ENCODE measurements around the gene C12orf56. TPM values are rescaled to one million over a fixed set of nuclear protein-coding genes. Genes with fewer than 3 reads are reported as not detected.

C12orf56 gene
- total and polyA plus RNA-seq, 9 of the 15 experiments (the other 6 are each of a cell fraction or from before 2014, with no cell fraction given), result 0.40 to 4.8 (median 1.2) TPM

- peak; percentile 17; the same call in 1 of the 2 replicates for TF ChIP-seq ZFP91 (CRISPR knock-in tag; IDR thresholded peaks at IDR 0.05)
- peak; percentile 71; the same call in 1 of the 2 replicates for TF ChIP-seq GABPB1 (CRISPR knock-in tag; IDR thresholded peaks at IDR 0.05)
- peak; percentile 32; the same call in 1 of the 2 replicates for TF ChIP-seq PML (IDR thresholded peaks at IDR 0.05; ENCODE audit: low read length)
- TF ChIP-seq HES1 (IDR thresholded peaks at IDR 0.05; ENCODE audit: low read depth), result no peak
- TF ChIP-seq ETV1 (tag; conservative IDR thresholded peaks at IDR 0.05; ENCODE audit: low read depth), result 0 out of 2 replicates have a peak, but pooled peaks have one; percentile 8
- TF ChIP-seq ZNF830 (CRISPR knock-in tag; IDR thresholded peaks at IDR 0.05), result no peak
- peak; percentile 94 for TF ChIP-seq USF1 (CRISPR knock-in tag; IDR thresholded peaks at IDR 0.05)
- TF ChIP-seq JUN (IDR thresholded peaks at IDR 0.05; ENCODE audit: borderline replicate concordance, low read depth, low read length), result peak; percentile 84; the same call in 1 of the 2 replicates
- TF ChIP-seq JUN (CRISPR knock-in tag; IDR thresholded peaks at IDR 0.05; ENCODE audit: borderline replicate concordance), result no peak
- peak in 1 of 2 experiments; percentile 35 for TF ChIP-seq AFF1 (IDR thresholded peaks at IDR 0.05; ENCODE audit: low read depth in 1 of 2, partially characterized antibody in 2 of 2)
- peak; percentile 93 to 97; a peak in 3 of 4 replicates for TF ChIP-seq SIN3A (IDR thresholded peaks at IDR 0.05; ENCODE audit: borderline replicate concordance in 2 of 2, control insufficient read depth in 1 of 2, low read depth in 2 of 2, low read length in 2 of 2)
- TF ChIP-seq KLF16 (IDR thresholded peaks at IDR 0.05), result no peak
- no peak for TF ChIP-seq ESRRB (CRISPR knock-in tag; IDR thresholded peaks at IDR 0.05; ENCODE audit: borderline replicate concordance)
- TF ChIP-seq ETS1 (conservative IDR thresholded peaks at IDR 0.05; ENCODE audit: control insufficient read depth, low read depth, low read length), result peak; percentile 91
- TF ChIP-seq EZH2 (IDR thresholded peaks at IDR 0.05; ENCODE audit: borderline replicate concordance, low read depth, low read length), result no peak
- TF ChIP-seq BRF2 (IDR thresholded peaks at IDR 0.05; ENCODE audit: borderline replicate concordance, insufficient read depth, insufficient read length), result no peak
Measured at GRCh38 chr12:64222009-64222765, 168.4 kb downstream of the C12orf56 start, which contains the start of gene KICS2 (continued).

Measured in K562 (cell line).